Epithelial cell of prostate (primary cell): ENCODE results near the gene DEFB128.
"Not testable (repeated sequence)": the region's sequence is repeated elsewhere in the genome, so short reads cannot be mapped to it uniquely, and the experiment has no call there.

Experiments used
- DNase-seq: peaks from one replicate; pipeline ENCODE4 v3.0.0-alpha.2; 2011; ENCODE audit warnings: low read depth, low spot score
- H3K27ac ChIP-seq: fragments of 450-650 bp; 2 replicates; pipeline ENCODE4 v1.5.1; 2017; ENCODE audit warnings: mild to moderate bottlenecking

DEFB128 gene

GRCh38 chr20:189611-190010 is at the start of gene DEFB128:
Gene DEFB128 (minus strand): TSS chr20:189711. CDS start chr20:189623, 88 bp downstream.
- no peak within 1 kb of the TSS for H3K27ac ChIP-seq
- DNase-seq: no peak

- DNase-seq: no peak
- H3K27ac ChIP-seq: no peak overlapping the region
Observed at GRCh38 chr20:237929-238328, 48.4 kb upstream of the DEFB128 start.

DNA sequence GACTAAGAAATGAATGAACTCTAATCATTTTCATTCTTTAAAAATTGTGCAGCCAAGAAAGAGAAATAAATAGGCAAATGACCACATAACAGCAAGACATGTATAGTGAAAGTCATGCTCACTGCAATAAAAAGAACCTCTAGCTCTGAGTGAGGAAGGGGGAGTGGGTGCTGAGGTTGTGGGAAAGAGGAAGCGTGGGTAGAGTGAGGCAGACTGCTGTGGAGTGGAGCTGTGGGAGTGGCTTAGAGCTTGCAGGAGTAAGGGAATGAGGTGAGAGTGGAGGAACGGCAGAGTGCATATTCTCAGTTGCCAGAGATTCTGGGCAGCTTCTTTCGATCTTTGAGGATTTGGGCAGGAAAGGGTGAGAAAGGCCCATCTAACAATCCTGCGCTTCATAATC is 48.0 kb upstream of the DEFB128 start:
- no peak overlapping the region for H3K27ac ChIP-seq
- no peak for DNase-seq

GRCh38 chr20:235891-236290 is 46.4 kb upstream of the DEFB128 start:
- DNase-seq: peak; percentile 8
- H3K27ac ChIP-seq: no peak overlapping the region

GRCh38 chr20:227439-228105 is 38.1 kb upstream of the DEFB128 start:
- H3K27ac ChIP-seq: no peak overlapping the region
- no peak for DNase-seq

- no peak within 1 kb of the TSS for H3K27ac ChIP-seq
- DNase-seq: no peak
Observed at GRCh38 chr20:226958-227357, 37.4 kb upstream of the DEFB128 start, which contains the start of gene DEFB129. Gene DEFB129 (plus strand): TSS chr20:227258. CDS start chr20:227289, 31 bp downstream.

- not testable (repeated sequence) for H3K27ac ChIP-seq, DNase-seq
Observed at GRCh38 chr20:225879-226278, 36.4 kb upstream of the DEFB128 start.

DNA sequence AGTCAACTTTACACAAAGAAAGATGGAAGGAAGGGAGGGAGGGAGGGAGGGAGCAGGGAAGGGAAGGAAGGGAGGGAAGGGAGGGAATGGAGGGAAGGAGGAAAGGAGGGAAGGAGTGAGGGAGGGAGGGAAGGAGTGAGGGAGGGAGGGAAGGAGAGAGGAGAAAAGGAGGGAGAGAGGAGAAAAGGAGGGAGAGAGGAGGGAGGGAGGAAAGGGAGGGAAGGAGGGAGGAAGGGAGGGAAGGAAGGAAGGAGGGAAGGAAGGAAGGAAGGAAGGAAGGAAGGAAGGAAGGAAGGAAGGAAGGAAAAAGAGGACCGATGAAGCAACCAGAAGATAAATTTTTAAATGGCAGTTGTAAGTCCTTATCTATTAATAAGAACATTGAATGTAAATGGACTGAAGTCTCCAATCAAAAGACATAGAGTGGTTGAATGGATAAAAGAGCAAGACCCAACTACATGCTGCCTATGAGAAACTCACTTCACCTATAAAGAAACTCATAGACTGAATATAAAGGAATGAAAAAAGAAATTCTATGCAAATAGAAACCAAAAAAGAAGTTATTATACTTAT is 31.8 kb upstream of the DEFB128 start:
- no peak overlapping the region for H3K27ac ChIP-seq
- no peak for DNase-seq

GRCh38 chr20:219290-220115 is 30.0 kb upstream of the DEFB128 start:
- no peak overlapping the region for H3K27ac ChIP-seq
- DNase-seq: no peak

DNA sequence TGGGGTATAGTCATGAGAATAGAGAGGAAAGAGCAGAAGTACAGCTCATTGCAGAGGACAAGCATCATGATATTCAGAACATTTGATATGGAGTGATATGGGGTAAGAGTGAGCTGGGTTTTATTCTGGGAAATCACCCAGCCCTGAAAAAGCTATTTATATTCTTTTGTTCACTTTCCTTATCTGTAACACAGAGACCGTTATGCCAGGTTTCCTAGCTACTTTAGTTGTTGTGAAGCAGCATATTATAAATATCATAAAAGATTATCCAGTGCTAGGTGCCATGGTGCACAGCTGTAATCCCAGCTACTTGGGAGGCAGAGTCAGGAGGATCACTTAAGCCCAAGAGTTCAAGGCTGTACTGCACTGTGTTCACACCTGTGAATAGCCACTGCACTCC is 27.8 kb upstream of the DEFB128 start:
- H3K27ac ChIP-seq: no peak overlapping the region
- no peak for DNase-seq

DNA sequence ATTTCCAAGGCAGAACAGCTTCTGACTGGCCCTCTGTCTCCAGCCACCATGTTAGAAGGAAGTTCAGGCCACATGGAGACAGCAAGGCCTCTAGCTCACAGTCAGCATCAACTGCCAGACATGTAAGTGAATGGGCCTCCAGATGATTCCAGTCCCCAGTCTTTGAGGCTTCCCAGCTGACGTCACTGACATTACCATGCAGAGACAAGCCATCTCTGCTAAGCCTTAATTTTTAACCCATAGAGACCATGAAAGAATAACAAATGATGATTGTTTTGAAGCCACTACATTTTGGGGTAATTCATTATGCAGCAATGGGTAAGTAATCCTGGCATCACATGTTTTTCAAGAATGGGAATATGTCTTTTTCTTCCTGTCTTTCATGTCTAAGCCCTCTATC is 26.3 kb upstream of the DEFB128 start:
- DNase-seq: no peak
- no peak overlapping the region for H3K27ac ChIP-seq

DNA sequence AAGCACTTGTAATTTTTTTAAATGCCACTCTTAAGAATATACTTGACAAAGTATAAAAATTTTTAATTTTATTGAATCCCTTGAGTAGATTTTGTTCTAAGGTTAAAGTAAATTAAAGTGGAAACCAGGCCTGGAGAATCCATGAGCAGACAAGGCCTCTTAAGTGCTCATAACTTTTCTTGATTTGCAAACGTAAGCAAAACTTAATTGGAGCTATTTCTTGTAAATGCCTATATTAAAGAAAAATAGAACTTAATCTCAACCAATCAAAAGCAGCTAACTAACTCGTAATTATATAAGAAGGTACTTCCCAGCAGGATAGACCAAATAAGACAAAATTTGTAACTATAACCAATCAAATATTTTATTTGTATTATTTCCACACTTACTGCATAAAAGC is 24.9 kb upstream of the DEFB128 start:
- no peak for DNase-seq
- no peak overlapping the region for H3K27ac ChIP-seq

- H3K27ac ChIP-seq: no peak overlapping the region
- DNase-seq: no peak
Observed at GRCh38 chr20:210809-211502, 21.4 kb upstream of the DEFB128 start.

DNA sequence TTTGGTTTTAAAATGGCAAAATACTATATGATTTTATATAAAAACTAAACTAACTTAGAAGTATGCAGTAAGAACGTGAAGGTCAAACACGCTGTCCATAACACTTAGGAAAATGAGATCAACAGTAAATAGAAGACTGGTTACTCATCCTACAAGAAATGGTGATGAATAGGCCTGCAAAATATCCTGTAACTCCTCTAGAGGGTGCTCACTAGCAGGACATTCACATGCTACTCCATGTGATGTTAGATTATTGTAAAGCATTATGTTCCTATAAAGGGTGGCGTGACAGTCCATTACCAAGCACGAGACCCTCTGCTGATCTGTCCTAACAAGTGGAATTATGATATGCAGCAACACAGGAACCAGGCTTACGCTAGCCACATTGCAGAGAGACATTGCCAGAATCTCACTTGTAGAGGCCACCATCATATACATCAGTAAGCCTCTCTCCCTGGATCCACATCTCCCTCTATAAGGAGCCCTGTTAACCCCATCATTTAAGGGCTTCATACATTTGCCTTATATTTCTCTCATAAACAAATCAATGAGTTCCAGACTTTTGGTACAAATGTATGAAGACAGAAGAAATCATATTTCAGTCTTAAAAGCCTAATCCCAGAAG is 19.5 kb upstream of the DEFB128 start:
- H3K27ac ChIP-seq: no peak overlapping the region
- DNase-seq: peak; percentile 26

DNA sequence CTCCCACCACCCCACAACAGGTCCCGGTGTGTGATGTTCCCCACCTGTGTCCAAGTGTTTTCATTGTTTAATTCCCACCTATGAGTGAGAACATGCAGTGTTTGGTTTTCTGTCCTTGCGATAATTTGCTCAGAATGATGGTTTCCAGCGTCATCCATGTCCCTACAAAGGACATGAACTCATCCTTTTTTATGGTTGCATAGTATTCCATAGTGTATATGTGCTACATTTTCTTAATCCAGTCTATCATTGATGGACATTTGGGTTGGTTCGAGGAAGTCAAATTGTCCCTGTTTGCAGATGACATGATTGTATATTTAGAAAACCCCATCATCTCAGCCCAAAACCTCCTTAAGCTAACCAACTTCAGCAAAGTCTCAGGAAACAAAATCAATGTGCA is 14.1 kb upstream of the DEFB128 start:
- H3K27ac ChIP-seq, DNase-seq: not testable (repeated sequence)

DNA sequence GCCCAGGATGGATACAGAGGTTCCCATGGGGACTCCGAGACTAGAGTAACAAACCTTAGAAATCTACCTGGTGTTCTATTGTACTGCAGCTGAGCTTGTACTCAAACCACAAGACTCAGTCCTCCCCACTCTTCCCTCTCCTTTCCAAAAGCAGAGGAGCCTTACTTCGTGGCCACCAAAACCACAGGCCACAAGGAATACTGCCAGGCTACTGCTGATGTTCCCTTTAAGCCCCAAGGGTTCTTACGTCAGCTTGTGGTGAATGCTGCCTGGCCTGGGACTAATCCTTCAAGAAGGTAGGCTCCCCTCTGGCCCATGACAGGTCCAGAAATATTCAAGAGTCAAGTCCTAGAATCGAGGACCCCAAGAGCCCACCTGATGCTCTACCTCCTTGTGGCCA is 10.5 kb upstream of the DEFB128 start:
- DNase-seq: no peak
- H3K27ac ChIP-seq: no peak overlapping the region

DNA sequence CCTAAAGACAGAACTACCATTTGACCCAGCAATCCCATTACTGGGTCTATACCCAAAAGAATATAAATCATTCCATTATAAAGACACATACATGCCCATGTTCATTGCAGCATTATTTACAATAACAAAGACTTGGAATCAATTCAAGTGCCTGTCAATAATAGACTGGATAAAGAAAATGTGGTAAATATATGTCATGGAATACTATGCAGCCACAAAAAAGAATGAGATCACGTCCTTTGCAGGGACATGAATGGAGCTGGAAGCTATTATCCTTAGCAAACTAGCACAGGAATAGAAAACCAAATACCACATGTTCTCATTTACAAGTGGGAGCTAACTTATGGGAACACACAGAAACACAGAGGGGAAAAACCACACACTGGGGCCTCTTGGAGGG is 8.7 kb upstream of the DEFB128 start:
- H3K27ac ChIP-seq: no peak overlapping the region
- DNase-seq: no peak

DNA sequence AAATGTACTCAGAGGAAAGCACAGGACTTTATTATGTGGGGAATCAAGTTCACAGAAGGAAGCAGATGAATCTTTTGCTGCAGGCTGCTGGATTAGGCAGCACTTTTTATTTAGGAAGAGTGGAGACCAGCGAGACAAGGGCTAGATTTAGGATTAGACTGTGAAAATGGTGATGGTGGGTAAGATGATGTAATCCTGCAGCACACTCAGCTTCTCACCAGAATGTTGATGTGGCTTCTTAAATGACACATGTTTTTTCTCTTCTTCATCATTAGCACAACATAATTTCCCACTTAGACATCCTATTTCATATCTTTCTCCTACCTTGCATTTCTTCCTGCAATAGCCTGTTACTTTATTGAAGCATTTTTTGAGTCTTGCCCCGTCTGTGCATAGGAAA is 1.8 kb downstream of the DEFB128 start:
- no peak for DNase-seq
- H3K27ac ChIP-seq: no peak overlapping the region

GRCh38 chr20:184288-184687 is 5.2 kb downstream of the DEFB128 start:
- DNase-seq: no peak
- H3K27ac ChIP-seq: no peak overlapping the region

GRCh38 chr20:168876-169275 is 20.6 kb downstream of the DEFB128 start:
- no peak for DNase-seq
- H3K27ac ChIP-seq: no peak overlapping the region
